ENCODE data around the gene PHAX. TPM values are rescaled to one million over a fixed set of nuclear protein-coding genes. Genes with fewer than 3 reads are reported as not detected.
"Not testable (repeated sequence)": the region's sequence is repeated elsewhere in the genome, so short reads cannot be mapped to it uniquely, and the experiment has no call there.

PHAX gene
- total RNA-seq, 1 experiment from 2014 or later, result 64.6 TPM

DNA sequence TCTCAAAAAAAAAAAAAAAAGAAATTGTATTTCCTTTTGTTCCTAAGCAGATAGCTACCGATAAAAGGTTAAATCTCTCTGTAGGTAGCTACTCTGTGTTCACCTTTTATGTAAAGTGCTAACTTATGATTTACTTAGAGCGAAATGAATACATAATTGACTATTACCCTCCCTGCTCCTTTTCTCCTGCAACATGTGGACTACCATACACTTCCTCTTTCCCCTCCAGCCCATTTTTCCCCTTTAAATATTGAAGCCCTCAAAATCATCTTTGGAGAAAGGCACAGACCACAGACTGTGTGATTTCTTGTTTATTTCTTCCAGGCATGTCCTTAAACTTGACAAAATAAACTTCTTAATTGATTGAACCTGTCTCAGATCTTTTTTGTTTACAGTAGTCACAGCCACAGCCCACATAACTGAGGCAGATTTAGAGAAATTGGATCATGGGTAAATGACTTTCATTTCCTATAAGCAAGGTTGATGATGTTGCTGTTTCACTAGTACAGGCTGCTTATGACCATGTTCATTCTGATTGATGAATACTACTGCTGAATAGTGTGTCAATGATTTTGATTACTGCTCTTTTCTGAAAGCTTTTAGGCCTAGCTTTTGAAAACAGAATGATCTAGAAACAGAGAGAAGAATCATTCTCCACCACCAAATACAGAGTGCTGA lies 59.2 kb downstream of the PHAX start:
- Histone ChIP-seq H3K27me3 (no peaks in the 10 kb centered on the region), H3K36me3 (no peaks in the 10 kb centered on the region), H3K27ac (no peak overlapping the region), H3K9me3 (replicated peaks) (no peaks in the 10 kb centered on the region), H3K4me1 (no peaks in the 10 kb centered on the region), H3K4me3 (no peak overlapping the region)
- DNase-seq, result no peak

DNA sequence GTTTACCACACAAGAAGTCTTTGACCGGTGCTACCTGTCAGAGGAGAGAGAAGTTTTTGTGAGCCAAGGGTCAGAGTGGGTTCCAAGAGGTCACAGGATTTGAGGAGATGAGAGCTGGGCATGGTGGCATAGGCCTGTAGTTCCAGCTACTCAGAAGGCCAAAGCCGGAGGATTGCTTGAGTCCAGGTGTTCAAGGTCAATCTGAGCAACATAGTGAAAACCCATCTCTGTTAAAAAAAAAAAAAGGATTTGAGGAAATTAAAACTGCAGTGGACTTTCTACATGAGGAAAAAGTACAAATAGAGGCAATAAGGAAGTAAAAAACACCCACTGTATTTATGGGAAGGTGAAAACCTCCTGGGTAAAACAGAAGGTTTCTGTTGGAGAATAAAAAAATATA lies 63.8 kb downstream of the PHAX start:
- Histone ChIP-seq H3K4me3 (no peak overlapping the region), H3K4me1 (no peaks in the 10 kb centered on the region)
- no peak for DNase-seq

DNA sequence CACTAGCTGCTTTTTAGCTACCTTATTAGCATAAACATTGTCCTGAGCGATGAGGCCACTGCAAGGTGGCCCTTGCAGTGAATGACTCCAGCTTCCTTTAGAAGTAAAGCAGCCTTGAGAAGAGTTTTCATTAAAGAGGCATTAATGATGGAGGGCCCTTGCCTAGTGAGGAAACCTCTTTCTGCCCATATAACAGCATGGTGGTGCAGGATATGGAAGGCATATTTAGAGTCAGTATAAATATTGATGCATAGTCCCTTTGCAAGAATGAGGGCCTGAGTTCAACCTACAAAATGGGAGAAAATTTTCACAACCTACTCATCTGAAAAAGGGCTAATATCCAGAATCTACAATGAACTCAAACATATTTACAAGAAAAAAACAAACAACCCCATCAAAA lies 69.4 kb downstream of the PHAX start:
- not testable (repeated sequence) for DNase-seq; H3K27me3 ChIP-seq; H3K27ac ChIP-seq; H3K4me3 ChIP-seq; H3K4me1 ChIP-seq; H3K36me3 ChIP-seq; H3K9me3 ChIP-seq (replicated peaks)

More for the DNA sequence above, 63.8 kb downstream of the PHAX start:
- Histone ChIP-seq H3K36me3 (no peaks in the 10 kb centered on the region), H3K27me3 (no peaks in the 10 kb centered on the region), H3K9me3 (replicated peaks) (no peaks in the 10 kb centered on the region), H3K27ac (no peak overlapping the region)

DNA sequence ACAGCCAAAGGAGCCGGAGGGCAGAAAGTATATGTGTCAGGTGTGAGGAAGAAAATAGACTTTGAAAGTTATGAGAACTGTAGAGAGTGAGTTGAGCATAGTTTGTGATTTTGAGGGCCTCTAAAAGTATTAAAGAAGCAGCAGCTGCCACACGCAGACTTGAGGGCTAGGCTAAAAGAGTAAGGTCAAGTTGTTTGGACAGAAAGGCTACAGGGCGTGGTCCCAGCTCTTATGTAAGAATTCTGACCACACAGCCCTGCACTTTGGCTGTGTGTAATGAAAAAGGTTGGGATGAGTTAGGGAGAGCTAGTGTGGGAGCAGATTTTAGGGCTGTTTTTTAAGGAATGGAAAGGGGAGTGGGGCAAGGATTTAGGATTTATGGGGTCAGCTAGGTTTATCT lies 70.9 kb downstream of the PHAX start:
- H3K4me1 ChIP-seq; H3K36me3 ChIP-seq; DNase-seq; H3K27me3 ChIP-seq; H3K4me3 ChIP-seq; H3K9me3 ChIP-seq (replicated peaks); H3K27ac ChIP-seq: not testable (repeated sequence)

DNA sequence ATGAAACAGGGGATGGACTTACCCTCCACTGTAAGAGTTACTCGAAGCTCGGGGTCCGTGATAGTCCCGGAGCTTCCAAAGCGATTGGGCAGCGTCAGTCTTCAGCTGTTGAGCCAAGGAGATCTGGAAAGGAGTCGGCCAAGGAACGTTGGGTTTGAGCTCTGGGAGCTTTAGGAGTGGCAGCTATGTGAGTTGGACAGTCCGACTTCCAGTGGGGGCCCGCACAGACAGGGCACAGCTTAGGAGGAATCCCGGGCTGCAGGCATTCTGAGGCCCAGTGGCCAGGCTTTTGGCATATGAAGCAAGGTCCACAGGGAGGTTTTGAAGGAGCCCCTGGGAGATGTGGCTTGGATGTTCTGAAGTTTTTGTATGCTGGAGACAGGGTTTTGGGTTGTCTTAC lies 72.7 kb downstream of the PHAX start:
- Histone ChIP-seq H3K36me3 (no peaks in the 10 kb centered on the region), H3K27ac (no peak overlapping the region), H3K4me3 (no peak overlapping the region), H3K27me3 (no peaks in the 10 kb centered on the region), H3K4me1 (no peaks in the 10 kb centered on the region), H3K9me3 (replicated peaks) (peaks cover 8% of the 10 kb centered on the region; the same call in 1 of the 2 replicates)
- DNase-seq, result no peak

DNA sequence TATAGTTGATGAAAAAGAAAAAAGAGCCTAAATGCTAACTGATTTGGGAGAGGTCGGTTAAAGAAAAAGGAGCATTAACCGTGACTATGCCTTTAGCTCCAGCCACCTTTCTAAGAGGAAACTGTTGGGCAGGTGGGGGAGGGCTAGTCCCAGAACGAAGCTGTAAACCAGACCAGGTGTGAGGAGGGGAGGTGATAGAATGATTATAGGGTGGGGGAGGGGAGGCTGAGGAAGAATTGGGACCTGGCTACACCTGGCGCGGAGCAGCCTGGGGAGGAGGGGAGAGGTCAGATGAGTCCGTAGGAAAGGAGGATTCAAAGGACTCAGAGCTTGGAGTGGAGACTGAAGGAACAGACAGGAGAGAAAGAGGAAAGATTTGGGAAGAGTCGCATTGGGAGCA lies 73.4 kb downstream of the PHAX start:
- no peaks in the 10 kb centered on the region for H3K27me3 ChIP-seq
- H3K36me3 ChIP-seq, result no peaks in the 10 kb centered on the region
- DNase-seq, result no peak
- no peak overlapping the region for H3K27ac ChIP-seq
- H3K4me1 ChIP-seq, result no peaks in the 10 kb centered on the region
- peaks cover 8% of the 10 kb centered on the region; the same call in 1 of the 2 replicates for H3K9me3 ChIP-seq (replicated peaks)
- H3K4me3 ChIP-seq, result no peak overlapping the region

DNA sequence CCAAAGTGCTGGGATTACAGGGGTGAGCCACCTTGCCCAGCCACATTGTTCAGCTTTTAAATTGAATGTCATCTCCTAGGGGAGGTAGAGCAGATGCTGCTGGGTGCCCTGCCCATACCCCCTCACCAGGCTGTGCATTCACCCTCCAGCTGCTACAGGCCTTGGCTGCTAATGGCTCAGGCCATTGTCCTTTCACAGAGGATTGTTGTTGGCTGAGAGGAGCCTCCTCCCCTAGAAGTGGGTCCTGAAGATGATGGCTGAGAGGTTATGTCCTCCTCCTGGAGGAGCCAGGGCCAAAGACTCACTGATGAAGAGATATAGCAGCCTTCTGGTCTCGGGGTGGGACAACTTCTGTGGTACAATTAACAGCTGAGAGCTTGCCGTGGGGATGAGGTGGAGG lies 74.6 kb downstream of the PHAX start:
- Histone ChIP-seq H3K4me3 (no peak overlapping the region), H3K27ac (no peak overlapping the region), H3K9me3 (replicated peaks) (0 out of 2 replicates have a peak, but pooled peaks cover 4% of the 10 kb centered on the region), H3K4me1 (peaks cover 5% of the 10 kb centered on the region; the same call in 1 of the 2 replicates), H3K27me3 (no peaks in the 10 kb centered on the region), H3K36me3 (no peaks in the 10 kb centered on the region)
- no peak for DNase-seq

DNA sequence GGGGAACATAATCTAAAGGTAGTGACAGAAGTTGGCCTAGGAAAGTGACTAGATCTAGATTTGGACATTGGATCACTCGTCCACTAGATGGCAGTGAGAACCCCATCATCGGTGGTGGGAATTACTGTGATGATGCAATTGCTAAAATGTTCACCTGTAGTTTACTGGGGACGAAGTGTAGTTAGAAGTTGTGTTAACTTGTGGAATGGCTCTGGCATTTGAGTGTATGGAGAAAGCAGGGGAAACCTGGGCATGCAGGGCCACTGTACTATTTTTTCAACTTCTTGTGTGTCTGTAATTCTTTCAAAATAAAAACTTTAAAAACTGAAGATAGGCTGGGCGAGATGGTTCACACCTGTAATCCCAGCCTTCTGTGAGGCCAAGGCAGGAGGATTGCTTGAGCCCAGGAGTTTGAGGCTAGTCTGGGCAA lies 75.5 kb downstream of the PHAX start:
- Histone ChIP-seq H3K27ac (no peak overlapping the region), H3K36me3 (no peaks in the 10 kb centered on the region), H3K4me3 (no peak overlapping the region), H3K9me3 (replicated peaks) (no peaks in the 10 kb centered on the region), H3K27me3 (no peaks in the 10 kb centered on the region), H3K4me1 (peaks cover 5% of the 10 kb centered on the region; the same call in 1 of the 2 replicates)
- peak; percentile 41 to 81 for DNase-seq

Other genes starting within 250 kb of the PHAX start
- 12.1 and 14.3 TPM in 2 replicates for gene GRAMD2B, start 177.5 kb upstream of the PHAX start, total RNA-seq (2014; rRNA removed; shearing (Covaris generic))
- gene ALDH7A1, start 5.7 kb upstream of the PHAX start, total RNA-seq (2014; rRNA removed; shearing (Covaris generic)), result 60.0 and 61.1 TPM in 2 replicates
- 255 and 259 TPM in 2 replicates for gene LMNB1, start 176.2 kb downstream of the PHAX start, total RNA-seq (2014; rRNA removed; shearing (Covaris generic))